ENCODE measurements around the gene IL11RA.

- TF ChIP-seq POLR2A (IDR thresholded peaks at IDR 0.05; ENCODE audit: low read depth, low read length) (no peak), CTCF (IDR thresholded peaks at IDR 0.05; ENCODE audit: extremely low read depth in 1 of 2, insufficient read depth in 1 of 2, low read depth in 1 of 2, low read length in 2 of 2) (peak; percentile 90 to 95), MAX (IDR thresholded peaks at IDR 0.05; ENCODE audit: insufficient read depth, insufficient read length) (no peak), EZH2 (IDR thresholded peaks at IDR 0.05; ENCODE audit: borderline replicate concordance, low read depth, low read length, severe bottlenecking) (no peak), JUN (IDR thresholded peaks at IDR 0.05; ENCODE audit: borderline replicate concordance, insufficient read depth, insufficient read length, low read depth) (no peak), FOS (IDR thresholded peaks at IDR 0.05; ENCODE audit: borderline replicate concordance, insufficient read depth, low read length) (no peak), GATA2 (IDR thresholded peaks at IDR 0.05; ENCODE audit: insufficient read depth, insufficient read length, low read depth, low read length) (no peak)
Observed at GRCh38 chr9:34664281-34665066, 12.5 kb downstream of the IL11RA start.
